ENCODE results near the gene MLIP.

DNA sequence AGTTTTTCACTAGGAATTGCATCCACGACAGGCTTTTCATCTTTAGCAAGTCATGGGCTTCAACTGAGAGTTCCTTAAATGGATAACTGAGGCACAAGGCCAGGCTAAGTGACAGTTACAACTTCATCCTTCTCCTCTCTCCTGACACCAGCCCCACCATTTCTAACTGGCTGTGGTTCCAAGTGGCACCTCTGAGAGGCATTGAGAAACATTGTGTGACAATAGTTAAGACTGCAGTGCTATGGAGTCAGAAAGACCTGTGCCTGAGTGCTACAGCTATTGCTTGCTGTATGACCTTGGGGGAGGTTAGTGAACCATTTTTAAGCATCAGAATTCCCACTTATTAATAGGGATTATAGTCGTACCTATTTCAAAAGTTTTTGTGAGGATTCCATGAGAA, 26.2 kb upstream of the MLIP start:
- TF ChIP-seq EZH2phosphoT487 (IDR thresholded peaks at IDR 0.05; ENCODE audit: insufficient read depth, low read depth) (no peak), EZH2 (IDR thresholded peaks at IDR 0.05; ENCODE audit: insufficient read depth, poor library complexity, severe bottlenecking) (no peak)
